Iris pigment epithelial cell (primary cell): ENCODE data around the gene SHD.
"Not testable (repeated sequence)": the region's sequence is repeated elsewhere in the genome, so short reads cannot be mapped to it uniquely, and the experiment has no call there.

Experiments
- DNase-seq: peaks from one replicate; pipeline ENCODE4 v3.0.0-alpha.2; 2011; ENCODE audit warnings: low read depth

Gene SHD

DNA sequence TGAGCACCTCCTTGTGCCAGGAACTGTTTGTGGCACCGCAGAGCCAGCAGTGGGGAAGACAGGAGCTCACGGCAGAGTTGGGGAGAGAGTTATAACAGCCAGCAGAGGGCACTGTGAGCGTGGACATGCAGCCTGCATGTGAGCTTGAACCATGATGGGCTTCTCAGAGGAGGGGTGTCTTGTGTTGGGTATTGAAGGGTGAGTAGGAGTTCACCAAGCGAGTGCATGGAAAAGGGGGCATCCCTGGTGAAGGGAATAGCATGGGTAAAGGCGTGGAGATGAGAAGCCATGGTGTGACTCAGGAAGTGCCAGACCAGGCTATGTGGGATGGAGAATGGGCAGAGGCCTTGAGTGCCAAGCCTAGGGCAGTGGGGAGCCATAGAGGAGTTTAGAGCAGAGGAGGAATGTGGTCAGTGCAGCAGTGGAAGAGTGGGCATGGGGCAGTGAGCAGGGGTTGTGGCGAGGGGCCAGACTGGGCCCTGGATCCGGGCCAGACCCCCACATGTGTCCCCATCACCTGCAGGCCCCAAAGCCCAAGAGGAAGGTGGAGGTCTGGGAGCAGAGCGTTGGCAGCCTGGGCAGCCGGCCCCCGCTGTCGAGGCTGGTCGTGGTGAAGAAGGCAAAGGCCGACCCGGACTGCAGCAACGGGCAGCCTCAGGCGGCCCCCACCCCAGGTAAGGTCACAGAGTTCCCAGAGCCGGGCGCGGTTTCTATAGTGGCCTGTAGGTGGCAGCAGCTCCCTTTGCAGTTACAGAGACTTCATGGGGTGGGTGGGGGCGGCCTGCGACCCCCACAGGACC, 11.8 kb upstream of the SHD start:
- DNase-seq, result peak; percentile 24

DNA sequence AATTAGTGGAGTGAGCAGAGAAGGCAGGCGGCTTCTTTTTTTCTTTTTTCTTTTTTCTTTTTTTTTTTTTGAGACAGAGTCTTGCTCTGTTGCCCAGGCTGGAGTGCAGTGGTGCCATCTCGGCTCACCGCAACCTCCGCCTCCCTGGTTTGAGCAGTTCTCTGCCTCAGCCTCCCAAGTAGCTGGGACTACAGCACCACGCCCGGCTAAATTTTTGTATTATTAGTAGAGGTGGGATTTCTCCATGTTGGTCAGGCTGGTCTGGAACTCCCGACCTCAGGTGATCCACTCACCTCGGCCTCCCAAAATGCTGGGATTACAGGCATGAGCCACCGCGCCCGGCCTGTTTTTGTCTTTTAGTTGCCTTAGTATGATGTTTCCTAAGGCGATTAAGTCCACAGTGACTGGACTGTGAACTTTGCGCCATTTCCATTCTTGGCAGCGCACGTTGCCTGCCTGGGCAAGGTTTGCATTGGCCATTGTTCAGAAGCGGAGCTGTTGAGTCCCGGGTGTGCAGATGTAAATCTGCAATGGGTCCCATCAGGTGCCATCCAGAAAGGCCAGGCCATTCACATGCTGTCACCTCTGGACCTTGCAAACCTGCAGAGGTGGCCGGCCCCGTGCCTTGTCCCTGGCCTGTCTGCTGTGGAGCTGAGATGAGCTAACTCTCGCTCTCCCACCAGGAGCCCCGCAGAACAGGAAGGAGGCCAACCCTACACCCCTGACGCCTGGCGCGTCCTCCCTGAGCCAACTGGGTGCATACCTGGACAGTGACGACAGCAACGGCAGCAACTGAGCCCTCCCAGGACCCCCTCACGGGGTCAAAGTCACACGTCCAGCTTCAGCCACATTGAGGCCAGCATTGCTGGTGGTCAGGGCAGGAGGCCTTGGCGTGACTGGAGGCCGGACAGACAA, 10.9 kb upstream of the SHD start:
- DNase-seq, result no peak

DNA sequence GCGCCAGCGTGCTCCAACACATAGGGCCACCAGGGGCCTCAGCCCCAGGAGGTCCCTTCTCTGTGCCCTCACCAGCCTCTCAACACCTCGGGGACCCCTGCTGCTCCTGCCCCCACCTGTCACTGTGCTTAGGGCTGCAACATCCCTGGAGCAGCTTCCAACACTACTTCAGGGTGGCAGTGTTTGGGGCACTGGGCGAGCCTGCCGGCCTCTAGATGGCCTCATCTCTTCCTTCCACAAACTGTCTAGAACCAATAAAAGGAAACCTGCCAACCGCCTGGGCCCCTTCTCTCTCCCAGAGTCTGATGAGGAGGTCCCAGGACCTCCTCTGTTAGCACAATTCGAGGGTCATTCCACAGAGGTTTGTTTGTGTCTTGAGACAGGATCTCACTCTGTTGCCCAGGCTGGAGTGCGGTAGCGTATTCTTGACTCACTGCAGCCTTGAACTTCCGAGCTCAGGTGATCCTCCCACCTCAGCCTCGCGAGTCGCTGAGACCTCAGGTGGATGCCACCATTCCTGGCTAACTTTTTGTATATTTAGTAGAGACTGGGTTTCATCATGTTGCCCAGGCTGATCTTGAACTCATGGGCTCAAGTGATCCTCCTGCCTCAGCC, 10.1 kb upstream of the SHD start:
- no peak for DNase-seq

DNA sequence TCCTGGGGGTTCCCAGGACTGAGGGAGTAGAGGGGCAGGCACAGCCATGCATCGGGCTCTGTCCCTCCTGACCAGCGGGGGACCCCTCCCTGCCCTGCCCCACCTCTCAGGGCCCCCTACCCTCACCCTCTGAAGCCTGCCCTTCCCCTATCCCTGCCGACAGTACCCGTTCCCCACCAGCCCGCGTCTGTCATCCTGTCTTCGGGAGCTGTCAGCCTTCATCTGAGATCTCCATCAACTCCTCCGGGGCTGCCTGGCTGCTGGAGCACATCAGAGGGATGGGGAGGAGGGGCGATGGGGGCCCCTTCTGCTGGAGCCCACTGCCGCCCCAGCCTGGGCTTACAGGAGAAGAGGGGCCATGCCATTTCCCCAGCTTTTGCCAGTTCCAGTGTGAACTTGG, 6.2 kb upstream of the SHD start:
- no peak for DNase-seq

DNA sequence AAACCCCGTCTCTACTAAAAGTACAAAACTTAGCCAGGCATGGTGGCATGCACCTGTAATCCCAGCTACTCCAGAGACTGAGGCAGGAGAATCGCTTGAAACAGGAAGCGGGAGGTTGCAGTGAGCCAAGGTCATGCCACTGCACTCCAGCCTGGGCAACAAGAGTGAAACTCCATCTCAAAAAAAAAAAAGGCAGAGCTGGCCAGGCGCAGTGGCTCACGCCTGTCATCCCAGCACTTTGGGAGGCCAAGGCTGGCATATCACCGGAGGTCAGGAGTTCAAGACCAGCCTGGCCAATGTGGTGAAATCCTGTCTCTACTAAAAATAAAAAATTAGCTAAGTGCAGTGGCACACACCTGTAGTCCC, 4.8 kb upstream of the SHD start:
- DNase-seq, result not testable (repeated sequence)

DNA sequence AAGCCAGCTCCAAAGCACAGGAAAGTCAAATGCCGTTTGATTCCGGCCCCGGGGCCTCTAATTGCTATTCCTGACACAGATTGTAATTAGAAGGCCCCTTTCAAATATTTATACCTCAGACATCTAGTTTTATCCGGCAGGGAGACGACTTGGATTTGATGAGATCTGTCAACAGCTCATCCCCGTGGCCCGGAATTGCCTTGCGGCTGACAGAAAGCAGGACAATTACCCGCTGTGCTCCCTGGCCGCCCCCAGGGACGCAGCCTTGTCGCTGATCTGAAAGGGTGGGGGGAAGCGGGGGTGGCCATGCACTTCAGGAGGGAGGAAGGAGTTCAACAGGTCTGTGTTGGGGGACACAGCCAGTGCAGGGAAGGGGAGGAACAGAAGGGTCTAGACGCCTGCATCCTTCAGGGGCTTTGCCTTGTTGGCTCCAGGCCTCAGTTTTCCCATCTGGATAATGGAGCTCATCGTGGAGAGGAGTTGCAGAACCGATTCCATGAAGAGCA, 1.8 kb upstream of the SHD start:
- no peak for DNase-seq

DNA sequence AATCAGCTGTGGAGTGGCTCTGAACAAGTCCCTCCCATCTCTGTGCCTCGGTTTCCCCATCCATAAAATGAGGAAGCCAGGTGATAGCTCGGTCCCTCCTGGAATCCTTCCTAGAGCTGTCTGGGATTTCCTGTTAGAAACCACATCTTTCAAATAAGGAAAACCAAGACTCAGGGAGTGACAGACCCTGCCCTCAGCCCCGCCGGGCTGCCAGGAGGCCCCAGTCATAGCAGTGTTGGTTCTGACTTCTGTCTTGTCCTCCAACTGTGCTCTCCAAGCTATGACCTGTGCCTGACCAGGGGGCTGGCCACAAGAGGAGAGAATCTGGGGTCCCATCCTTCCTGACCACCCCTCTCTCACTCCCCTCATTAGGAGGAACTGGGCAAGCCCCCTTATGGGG, 1.1 kb upstream of the SHD start:
- no peak for DNase-seq

DNA sequence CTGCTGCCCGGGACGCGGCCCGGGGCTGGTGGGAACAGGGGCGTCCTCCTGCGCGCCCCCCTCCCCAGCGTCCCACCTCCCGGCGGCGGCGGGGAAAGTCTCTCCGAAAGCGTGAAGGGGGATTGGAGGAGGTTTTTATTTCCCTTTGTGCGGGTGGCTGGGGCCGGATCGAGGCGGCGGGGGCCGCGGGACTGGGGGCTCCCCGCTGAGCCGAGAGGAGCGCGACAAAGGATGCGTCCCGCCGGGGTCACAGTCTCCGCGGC, 132 bp downstream of the SHD start:
- DNase-seq, result no peak

DNA sequence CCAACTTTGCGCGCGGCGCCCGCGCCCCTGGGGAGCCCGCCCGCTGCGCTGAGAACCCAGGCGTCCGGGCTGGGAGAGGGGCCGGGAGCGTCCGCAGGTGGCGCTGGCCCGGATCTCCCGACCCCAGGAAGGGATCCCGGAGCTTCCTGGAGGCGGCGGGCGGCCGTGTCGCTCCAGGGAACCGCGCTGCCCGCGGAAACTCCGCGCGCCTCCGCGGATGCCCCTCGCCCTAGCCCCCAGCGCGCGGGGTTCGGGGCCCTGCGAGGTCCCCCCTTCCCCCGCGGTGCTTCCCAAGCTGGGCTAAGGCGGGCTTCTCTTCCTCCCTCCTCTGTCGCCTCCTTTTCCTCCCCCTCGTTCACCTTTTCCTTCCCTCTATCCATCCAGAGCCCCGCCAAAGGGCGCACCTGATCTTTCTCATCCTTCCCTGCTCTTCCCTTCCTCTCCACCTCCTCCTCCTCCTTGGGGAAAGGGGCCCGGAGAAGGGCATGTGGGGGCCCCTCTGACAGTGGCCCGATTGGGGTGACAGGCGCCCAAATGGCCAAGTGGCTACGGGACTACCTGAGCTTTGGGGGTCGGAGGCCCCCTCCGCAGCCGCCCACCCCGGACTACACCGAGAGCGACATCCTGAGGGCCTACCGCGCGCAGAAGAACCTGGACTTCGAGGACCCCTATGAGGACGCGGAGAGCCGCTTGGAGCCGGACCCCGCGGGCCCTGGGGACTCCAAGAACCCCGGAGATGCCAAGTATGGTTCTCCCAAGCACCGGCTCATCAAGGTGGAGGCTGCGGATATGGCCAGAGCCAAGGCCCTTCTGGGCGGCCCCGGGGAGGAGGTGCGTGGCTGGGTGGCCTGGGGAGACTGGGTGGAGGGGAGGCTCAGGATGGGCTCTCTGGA, 710 bp downstream of the SHD start:
- no peak for DNase-seq

DNA sequence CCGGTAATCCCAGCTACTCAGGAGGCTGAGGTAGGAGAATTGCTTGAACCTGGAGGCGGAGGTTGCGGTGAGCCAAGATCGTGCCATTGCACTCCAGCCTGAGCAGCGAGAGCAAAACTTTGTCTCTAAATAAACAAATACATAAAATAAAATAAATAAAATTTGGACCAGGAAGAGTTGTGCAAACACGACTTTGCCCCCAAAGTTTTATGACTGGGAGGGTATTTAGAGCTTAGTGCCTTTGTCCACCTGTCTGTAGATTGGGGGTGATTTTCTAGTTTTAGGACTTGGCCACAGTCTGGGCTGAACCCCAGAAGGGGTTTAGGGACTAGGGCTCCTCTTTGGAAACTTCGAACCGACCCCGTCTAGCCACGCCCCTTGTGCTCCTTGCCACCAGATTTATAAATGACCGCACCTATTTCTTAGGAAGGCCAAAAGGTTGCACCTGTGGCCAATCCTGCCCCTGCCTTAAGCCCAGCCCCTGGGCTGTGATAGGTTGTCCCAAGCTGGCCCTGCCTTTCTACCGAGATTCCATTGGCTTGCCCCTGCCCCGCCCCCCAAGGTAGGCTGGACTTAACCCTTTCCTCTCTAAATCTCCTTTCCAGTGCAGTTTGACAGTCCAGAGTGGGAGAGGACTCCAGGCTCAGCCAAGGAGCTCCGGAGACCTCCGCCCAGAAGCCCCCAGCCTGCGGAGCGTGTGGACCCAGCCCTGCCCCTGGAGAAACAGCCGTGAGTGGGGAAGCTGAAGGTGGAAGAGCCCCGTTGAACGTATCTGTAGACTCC, 5.3 kb downstream of the SHD start:
- peak; percentile 23 for DNase-seq

DNA sequence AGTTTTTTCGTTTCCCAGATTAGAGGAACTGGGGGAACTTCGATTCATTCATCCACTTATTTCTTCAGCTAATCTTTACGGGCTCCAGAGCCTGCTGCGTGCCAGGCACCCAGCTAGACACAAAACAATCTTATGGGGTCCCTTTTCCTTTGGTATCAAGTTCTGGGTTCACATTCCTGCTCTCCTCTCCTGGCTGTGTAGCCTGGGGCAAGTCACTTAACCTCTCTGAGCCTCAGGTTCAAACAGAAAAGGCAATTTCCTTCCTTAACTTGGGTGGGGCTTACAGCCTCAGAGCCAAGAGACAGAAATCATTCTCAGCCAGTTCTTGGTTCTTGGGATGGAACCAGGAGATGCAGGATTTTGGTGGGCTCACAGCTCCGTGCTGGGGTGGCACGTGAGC, 5.9 kb downstream of the SHD start:
- no peak for DNase-seq

DNA sequence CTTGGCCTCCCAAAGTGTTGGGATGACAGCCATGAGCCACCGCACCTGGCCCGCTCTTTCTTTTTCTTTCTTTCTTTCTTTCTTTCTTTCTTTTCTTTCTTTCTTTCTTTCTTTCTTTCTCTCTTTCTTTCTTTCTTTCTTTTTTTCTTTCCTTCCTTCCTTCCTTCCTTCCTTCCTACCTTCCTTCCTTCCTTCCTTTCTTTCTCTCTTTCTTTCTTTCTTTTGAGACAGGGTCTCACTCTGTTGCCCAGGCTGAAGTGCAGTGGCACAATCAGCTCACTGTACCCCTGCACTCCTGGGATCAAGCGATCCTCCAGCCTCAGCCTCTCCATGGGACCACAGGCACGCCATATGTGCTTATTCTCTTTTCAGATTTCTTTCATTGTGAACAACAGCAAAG, 7.1 kb downstream of the SHD start:
- DNase-seq, result not testable (repeated sequence)

DNA sequence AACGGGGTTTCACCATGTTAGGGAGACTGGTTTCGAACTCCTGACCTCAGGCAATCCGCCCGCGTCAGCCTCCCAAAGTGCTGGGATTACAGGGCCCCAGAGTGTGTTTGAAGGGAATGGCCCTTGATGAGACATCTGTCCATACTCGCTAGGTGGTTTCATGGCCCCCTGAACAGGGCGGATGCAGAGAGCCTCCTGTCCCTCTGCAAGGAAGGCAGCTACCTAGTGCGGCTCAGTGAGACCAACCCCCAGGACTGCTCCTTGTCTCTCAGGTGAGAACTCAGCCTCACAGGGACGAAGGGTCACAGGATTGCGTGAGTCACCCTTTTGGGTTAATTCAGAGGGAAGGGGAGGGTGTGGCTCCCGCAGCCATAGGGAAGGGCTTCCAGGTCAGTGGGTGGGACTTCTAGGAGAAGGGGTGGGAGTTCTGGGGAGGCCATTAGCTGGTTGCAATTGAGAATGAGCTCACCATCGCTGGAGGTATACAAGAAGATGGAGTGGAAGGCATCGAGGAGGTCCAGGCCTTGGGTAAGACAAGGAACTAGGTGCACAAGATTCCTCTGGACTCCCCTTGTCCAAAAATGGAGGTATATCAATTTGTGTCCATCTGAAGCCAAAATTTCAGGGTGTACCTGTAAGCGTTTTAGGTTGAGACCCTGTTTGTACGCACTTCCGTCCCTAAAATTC, 9.2 kb downstream of the SHD start:
- DNase-seq, result no peak

DNA sequence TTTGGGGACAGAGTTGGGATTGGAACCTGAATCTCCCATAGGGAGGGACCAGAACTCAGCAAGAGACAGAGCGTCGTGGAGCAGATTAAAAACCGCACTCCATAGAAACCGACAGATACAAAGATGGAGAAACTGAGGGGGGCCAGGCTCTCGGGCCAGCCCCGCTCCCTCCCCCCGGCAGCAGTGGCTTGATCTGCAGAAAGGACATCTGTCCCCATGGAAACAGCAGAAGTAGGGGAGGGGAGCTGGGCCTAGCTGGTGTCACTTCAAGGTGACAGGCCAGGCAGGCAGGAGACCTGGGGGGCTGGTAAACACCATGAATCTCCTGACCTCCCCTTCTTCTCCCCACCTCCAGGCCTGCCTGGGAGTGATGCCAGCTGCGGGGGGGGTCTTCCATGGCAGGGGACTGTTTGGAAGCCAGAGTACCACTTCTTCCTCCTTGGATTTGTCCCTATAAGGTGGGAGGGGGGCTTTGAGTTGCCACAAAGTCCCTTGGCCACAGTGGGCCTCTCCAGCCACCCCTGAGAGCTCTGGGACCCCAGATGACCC, 12.2 kb downstream of the SHD start:
- no peak for DNase-seq

DNA sequence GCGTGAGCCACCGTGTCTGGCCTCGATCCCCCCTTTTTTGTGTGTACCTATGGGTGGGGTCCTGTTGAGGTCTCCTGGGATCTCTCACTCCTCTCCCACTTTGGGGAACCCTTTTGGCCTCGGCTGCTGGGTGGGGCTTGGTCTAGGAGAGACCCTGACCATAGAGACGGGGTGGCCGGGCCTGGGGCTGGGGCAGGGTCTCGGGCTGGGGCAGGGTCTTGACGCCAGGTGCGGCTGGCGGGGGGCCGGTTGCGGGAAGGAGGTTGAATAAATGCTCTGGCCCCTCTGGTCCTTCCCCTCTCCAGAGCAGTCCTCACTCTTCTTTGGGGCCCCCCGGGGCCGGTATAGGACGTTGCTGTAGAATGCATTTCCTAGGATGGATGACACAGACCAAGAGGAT, 13.4 kb downstream of the SHD start:
- DNase-seq, result no peak

DNA sequence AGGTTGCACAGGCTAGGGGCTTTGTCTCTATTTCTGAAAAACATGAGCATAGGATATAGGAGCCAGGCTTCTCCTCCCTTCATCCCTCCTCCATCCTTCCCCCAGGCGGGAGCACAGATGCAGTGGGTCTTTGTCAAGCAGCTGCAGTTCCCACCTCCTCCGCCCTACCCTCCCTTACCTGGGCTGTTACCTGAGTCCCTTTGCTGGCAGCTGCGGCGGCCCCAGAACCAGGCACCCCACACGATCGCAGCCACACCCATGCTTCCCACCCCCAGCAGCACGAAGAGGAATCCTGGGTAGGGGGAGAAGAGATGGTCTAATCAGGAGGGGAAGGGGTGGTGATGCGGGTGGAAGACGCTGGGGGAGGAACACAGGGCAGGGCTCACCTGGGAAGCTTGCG, 15.3 kb downstream of the SHD start:
- DNase-seq, result no peak

DNA sequence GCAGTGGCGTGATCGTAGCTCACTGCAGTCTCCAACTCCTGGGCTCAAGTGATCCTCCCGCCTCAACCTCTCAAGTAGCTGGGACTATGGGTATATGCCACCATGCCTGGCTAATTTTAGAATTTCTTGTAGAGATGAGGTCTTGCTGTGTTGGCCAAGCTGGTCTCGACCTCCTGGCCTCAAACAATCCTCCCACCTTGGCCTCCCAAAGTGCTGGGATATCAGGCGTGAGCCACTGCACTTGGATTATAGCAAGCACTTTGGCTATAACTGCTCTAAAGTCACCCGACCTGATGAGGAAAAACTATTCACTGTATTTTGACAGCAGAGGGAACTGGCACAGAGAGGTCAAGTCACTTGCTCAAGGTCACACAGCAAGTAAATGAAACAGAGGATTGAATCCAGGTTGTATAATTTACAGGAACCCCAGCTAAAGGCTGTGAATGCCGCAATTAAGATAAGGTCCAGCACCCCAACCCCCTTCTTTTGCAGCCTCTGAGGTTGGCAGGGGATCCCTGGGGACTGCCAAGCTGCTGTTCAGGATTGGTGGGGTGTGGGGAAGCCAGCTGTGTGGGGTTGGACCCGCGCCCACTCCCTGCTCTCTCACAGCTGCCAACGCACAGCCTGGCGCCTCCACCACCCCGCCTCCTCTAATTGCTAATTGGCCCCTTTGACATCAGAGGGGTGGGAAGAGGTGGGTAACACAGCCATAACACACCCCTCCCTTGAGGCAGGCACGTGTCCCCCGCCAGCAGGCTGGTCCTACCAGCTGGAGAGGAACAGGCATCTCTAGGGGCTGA, 17.1 kb downstream of the SHD start:
- DNase-seq, result no peak

DNA sequence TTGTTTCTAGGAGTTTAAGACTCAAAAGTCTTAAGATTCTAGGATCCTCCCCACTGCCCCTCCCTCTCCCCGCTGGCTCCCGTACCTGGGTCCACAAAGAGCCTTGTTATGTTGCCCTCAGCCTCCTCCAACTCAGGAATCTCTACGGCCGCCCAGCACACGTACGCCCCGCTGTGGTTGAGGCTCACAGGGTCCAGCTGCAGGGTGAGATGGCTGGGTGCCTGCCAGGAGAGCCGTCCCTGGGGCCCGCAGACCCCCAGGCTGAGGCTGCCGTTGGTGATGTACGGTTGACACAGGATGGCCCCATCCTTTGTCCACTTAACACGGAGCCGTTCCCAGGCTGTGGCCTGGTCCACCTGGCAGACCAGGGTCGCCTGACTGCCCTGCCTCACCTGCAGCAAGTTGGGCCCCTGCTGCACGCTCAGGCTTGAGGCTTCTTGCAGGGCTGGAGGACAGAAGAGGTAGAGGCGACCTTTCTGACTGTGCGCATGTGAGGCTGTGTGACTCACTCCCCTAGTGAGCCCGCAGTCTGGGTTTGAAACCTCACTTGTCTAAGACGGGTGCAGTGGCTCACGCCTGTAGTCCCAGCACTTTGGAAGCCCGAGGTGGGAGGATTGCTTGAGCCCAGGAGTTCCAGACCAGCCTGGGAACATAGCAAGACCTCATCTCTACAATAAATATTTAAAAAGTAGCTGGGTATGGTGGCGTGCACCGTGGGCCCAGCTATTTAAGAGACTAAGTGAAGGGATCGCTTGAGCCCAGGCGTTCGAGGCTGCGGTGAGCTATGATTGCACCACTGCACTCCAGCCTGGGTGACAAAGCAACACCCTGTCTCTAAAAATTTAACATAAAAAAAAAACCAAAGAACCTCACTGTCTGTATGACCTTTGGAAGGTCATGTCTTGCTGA, 19.1 kb downstream of the SHD start:
- DNase-seq, result peak; percentile 13
